H1 (cell line): ENCODE data around the gene OPN1SW. TPM values are rescaled to one million over a fixed set of nuclear protein-coding genes. Genes with fewer than 3 reads are reported as not detected.

Experiments
- CTCF ChIA-PET: fragments of 300-600 bp; sonication (Branson Sonifier 250); formaldehyde crosslinking; loops from one replicate; lab custom pipeline; 2021; ENCODE audit not compliant: partially characterized antibody; lab: Charles Lee
- POLR2A ChIA-PET: fragments of 300-600 bp; sonication (Branson Sonifier 250); formaldehyde crosslinking; loops from one replicate; lab custom pipeline; 2021; ENCODE audit warnings: inconsistent platforms; ENCODE audit not compliant: partially characterized antibody; lab: Charles Lee
- DNase-seq, 2 experiments: peaks; one replicate each; pipeline versions ENCODE4 v3.0.0 to v3.0.0-alpha.2; 2010 to 2022; ENCODE audit warnings: low spot score in 2 of 2, low read depth in 1 of 2, mixed read lengths in 1 of 2
- FAIRE-seq: peaks from 2 replicates; lab custom pipeline; 2011; peaks lifted over from hg19 to GRCh38; lab: Jason Lieb, UNC
- H2AFZ ChIP-seq: 2 replicates; pipeline ENCODE4 v1.8.1; 2012; ENCODE audit warnings: low read length, inconsistent platforms
- H2AK5ac ChIP-seq: 2 replicates; pipeline ENCODE4 v1.6.1; 2013; ENCODE audit warnings: low read depth, low read length
- H2BK120ac ChIP-seq: replicated peaks from 2 replicates; pipeline ENCODE3; 2013; ENCODE audit warnings: low read depth, low read length, inconsistent platforms
- H2BK12ac ChIP-seq: 2 replicates; pipeline ENCODE4 v1.6.1; 2013; ENCODE audit warnings: low read depth, low read length
- H2BK15ac ChIP-seq: 2 replicates; pipeline ENCODE4 v1.6.1; 2013; ENCODE audit warnings: low read length
- H2BK20ac ChIP-seq: 2 replicates; pipeline ENCODE4 v1.6.1; 2013; ENCODE audit warnings: low read length
- H2BK5ac ChIP-seq: 2 replicates; pipeline ENCODE4 v1.6.1; 2013; ENCODE audit warnings: low read depth, low read length
- H3K14ac ChIP-seq: 2 replicates; pipeline ENCODE4 v1.6.1; 2013; ENCODE audit warnings: inconsistent platforms; ENCODE audit not compliant: insufficient read length
- H3K18ac ChIP-seq: 2 replicates; pipeline ENCODE4 v1.6.1; 2013; ENCODE audit warnings: low read length; ENCODE audit errors: extremely low read depth
- H3K23ac ChIP-seq: 2 replicates; pipeline ENCODE4 v1.6.1; 2013; ENCODE audit warnings: inconsistent platforms; ENCODE audit not compliant: insufficient read length
- H3K23me2 ChIP-seq: 2 replicates; pipeline ENCODE4 v1.6.1; 2013; ENCODE audit warnings: low read depth, low read length
- H3K27ac ChIP-seq: 2 replicates; pipeline ENCODE4 v1.6.1; 2011; ENCODE audit warnings: low read depth, low read length, inconsistent platforms
- H3K27me3 ChIP-seq, 4 experiments: replicated peaks in 1 of 4; 1 replicate in 1 of 4; 2 replicates in 3 of 4; pipeline versions ENCODE4 v1.6.1 to v1.8.1; 2011 to 2013; ENCODE audit warnings: low read length in 3 of 4, mild to moderate bottlenecking in 3 of 4, inconsistent platforms in 2 of 4, mixed read lengths in 2 of 4, moderate library complexity in 1 of 4; ENCODE audit not compliant: control insufficient read depth in 3 of 4, insufficient read depth in 3 of 4; ENCODE audit errors: extremely low read depth in 1 of 4
- H3K36me3 ChIP-seq, 4 experiments: 2 replicates each; pipeline versions ENCODE4 v1.6.1 to v1.8.1; 2011 to 2013; ENCODE audit warnings: mild to moderate bottlenecking in 4 of 4, low read length in 3 of 4, moderate library complexity in 2 of 4, control low read depth in 1 of 4, inconsistent platforms in 1 of 4; ENCODE audit not compliant: insufficient read depth in 4 of 4, control insufficient read depth in 2 of 4
- H3K4ac ChIP-seq: replicated peaks from 2 replicates; pipeline ENCODE3; 2013; ENCODE audit warnings: low read length, low read depth, mixed read lengths, inconsistent platforms; ENCODE audit not compliant: insufficient read length
- H3K4me1 ChIP-seq, 4 experiments: replicated peaks in 1 of 4; 1 replicate in 1 of 4; 2 replicates in 3 of 4; pipeline versions ENCODE4 v1.6.1 to v1.8.1; 2011 to 2013; ENCODE audit warnings: low read length in 3 of 4, inconsistent platforms in 2 of 4, mixed read lengths in 1 of 4; ENCODE audit not compliant: insufficient read depth in 4 of 4, control insufficient read depth in 3 of 4
- H3K4me2 ChIP-seq, 2 experiments: 2 replicates each; pipeline versions ENCODE4 v1.6.1 to v1.8.1; 2011 to 2013; ENCODE audit warnings: low read depth in 2 of 2, low read length in 2 of 2, control low read depth in 1 of 2, inconsistent platforms in 1 of 2, mild to moderate bottlenecking in 1 of 2; ENCODE audit not compliant: insufficient read depth in 1 of 2
- H3K4me3 ChIP-seq, 4 experiments: fragments of 200-600, 300-600 bp in 1 of 4; sonication (generic), shearing (Covaris generic), sonication (Bioruptor Twin) in 1 of 4; 2 replicates each; pipeline versions ENCODE4 v1.5.1 to v1.8.1; 2011 to 2016; ENCODE audit warnings: low read length in 4 of 4, low read depth in 3 of 4, control low read depth in 2 of 4, inconsistent platforms in 2 of 4, mild to moderate bottlenecking in 2 of 4, mixed read lengths in 1 of 4, moderate library complexity in 1 of 4; ENCODE audit not compliant: insufficient read depth in 2 of 4; ENCODE audit errors: extremely low read depth in 1 of 4
- H3K56ac ChIP-seq: replicated peaks from 2 replicates; pipeline ENCODE3; 2013; ENCODE audit warnings: low read depth, mild to moderate bottlenecking, mixed read lengths, low read length, inconsistent platforms; ENCODE audit not compliant: insufficient read length
- H3K79me1 ChIP-seq: 2 replicates; pipeline ENCODE4 v1.6.1; 2013; ENCODE audit warnings: low read depth, low read length, control low read depth
- H3K79me2 ChIP-seq, 2 experiments: 2 replicates each; pipeline versions ENCODE4 v1.6.1 to v1.8.1; 2012 to 2013; ENCODE audit warnings: low read length in 2 of 2, mild to moderate bottlenecking in 2 of 2, inconsistent platforms in 1 of 2; ENCODE audit not compliant: insufficient read depth in 2 of 2, control insufficient read depth in 1 of 2
- H3K9ac ChIP-seq, 4 experiments: replicated peaks in 1 of 4; 1 replicate in 1 of 4; 2 replicates in 3 of 4; pipeline versions ENCODE4 v1.6.1 to v1.8.1; 2011 to 2013; ENCODE audit warnings: low read depth in 3 of 4, low read length in 3 of 4, control low read depth in 2 of 4, mild to moderate bottlenecking in 2 of 4, moderate library complexity in 2 of 4, inconsistent platforms in 1 of 4; ENCODE audit errors: extremely low read depth in 1 of 4
- H3K9me3 ChIP-seq, 2 experiments: 2 replicates each; pipeline versions ENCODE4 v1.6.1 to v1.8.1; 2012 to 2013; ENCODE audit warnings: mild to moderate bottlenecking in 2 of 2, moderate library complexity in 2 of 2, control low read depth in 1 of 2, inconsistent platforms in 1 of 2, low read depth in 1 of 2, low read length in 1 of 2, mixed read lengths in 1 of 2; ENCODE audit not compliant: insufficient read depth in 2 of 2
- H4K20me1 ChIP-seq, 2 experiments: replicated peaks in 1 of 2; 2 replicates each; pipeline versions ENCODE3 to v1.8.1; 2011 to 2013; ENCODE audit warnings: inconsistent platforms in 2 of 2, low read length in 2 of 2, mild to moderate bottlenecking in 1 of 2; ENCODE audit not compliant: insufficient read depth in 2 of 2, control insufficient read depth in 1 of 2
- H4K5ac ChIP-seq: 2 replicates; pipeline ENCODE4 v1.6.1; 2013; ENCODE audit warnings: low read length, low read depth, mixed read lengths, inconsistent platforms; ENCODE audit not compliant: insufficient read length
- H4K8ac ChIP-seq: 2 replicates; pipeline ENCODE4 v1.8.0; 2013; ENCODE audit warnings: mild to moderate bottlenecking, moderate library complexity, low read length, inconsistent platforms; ENCODE audit not compliant: insufficient read depth; ENCODE audit errors: extremely low read depth
- H4K91ac ChIP-seq: replicated peaks from 2 replicates; pipeline ENCODE3; 2013; ENCODE audit warnings: low read length, mixed read lengths, inconsistent platforms; ENCODE audit not compliant: insufficient read length
- CEBPB ChIP-seq: IDR thresholded peaks from 2 replicates; pipeline ENCODE4 v1.6.1; 2012; ENCODE audit warnings: low read depth, low read length
- JUND ChIP-seq: IDR thresholded peaks from 2 replicates; pipeline ENCODE4 v1.6.1; 2011; ENCODE audit warnings: mild to moderate bottlenecking, improper control_type of control experiment, low read length
- SP2 ChIP-seq: IDR thresholded peaks from 2 replicates; pipeline ENCODE4 v1.6.1; 2012; ENCODE audit warnings: mild to moderate bottlenecking, low read length, inconsistent platforms
- ZNF274 ChIP-seq: IDR thresholded peaks from 2 replicates; pipeline ENCODE4 v1.7.0; 2012; ENCODE audit warnings: low read length, borderline replicate concordance; ENCODE audit errors: extremely low read depth
- WGBS, 2 experiments: shearing (Covaris generic) in 1 of 2; methylation state at CpG; one replicate each; pipeline versions ENCODE4 v1.1.6 to v1.1.7; 2013 to 2015; ENCODE audit warnings: low lambda C conversion rate in 2 of 2, mixed read lengths in 2 of 2, inconsistent platforms in 1 of 2, low coverage in 1 of 2, missing lambda C conversion rate in 1 of 2; ENCODE audit not compliant: insufficient replicate concordance in 2 of 2, insufficient coverage in 1 of 2, insufficient read length in 1 of 2; ENCODE audit errors: extremely low coverage in 1 of 2, missing lambda C conversion rate in 1 of 2; 5-methylcytosine and 5-hydroxymethylcytosine counted together
- polyA plus RNA-seq, 7 experiments: library from polyadenylated mRNA; depleted of rRNA in 3 of 7; stranded (reverse) in 5 of 7; unstranded in 2 of 7; fragments of >200 nt in 5 of 7; fragments of 200-250 nt in 2 of 7; gene quantifications; 1 replicate in 5 of 7; 2 replicates in 1 of 7; 4 replicates in 1 of 7; pipeline versions ENCODE4 v1.2.1 to v1.2.3, GENCODE V29; 2011 to 2013; ENCODE audit warnings: missing spikeins in 2 of 7, mixed read lengths in 2 of 7
- total RNA-seq: library from RNA; stranded (reverse); fragmentation: NEBNext Ultra II Directional; extraction: Animal tissue kit (Norgen Biotek cat#: 25700); gene quantifications from 2 replicates; pipeline ENCODE4 v1.2.1, GENCODE V29; 2021

The OPN1SW gene
- total and polyA plus RNA-seq, 2 of the 8 experiments (the other 6 are each of a cell fraction or from before 2014, with no cell fraction given) = not detected

DNA sequence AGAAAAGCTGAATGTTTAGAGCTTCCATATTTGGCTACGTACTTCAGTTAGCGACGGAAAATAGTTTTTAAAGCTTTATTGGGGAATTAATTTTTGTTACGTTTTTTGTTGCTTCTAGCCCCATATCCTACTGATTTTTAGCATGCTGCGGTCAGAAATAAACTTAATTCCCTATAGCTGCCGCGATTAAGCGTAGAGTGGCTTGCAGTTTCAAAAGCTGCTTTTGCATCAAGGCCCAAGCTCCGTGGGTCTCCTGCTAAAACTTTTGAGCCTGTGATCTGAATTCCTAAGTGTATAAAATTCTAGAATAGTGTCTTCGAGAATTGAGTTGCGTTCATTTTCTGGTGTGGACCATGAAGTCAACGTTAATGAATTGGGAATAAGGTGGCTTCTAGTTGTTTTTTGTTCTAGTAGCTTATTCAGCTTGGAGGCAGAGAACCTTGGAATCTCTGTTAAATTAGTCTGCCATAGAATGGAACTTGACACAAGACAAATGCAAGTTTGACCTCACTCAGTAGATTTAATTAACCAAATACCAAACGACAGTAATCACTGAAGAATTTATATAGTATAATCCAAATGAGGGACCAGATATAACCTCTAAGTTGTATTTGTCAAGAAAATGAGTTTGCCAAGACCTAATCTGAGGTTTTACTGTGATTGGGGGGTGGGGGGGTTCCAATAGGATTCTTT lies 35.5 kb downstream of the OPN1SW start:
- Histone ChIP-seq H3K18ac (no peak overlapping the region), H2BK20ac (no peak overlapping the region), H3K9ac (peak overlapping the region; percentile 78 to 93 (median 90)), H3K36me3 (no peaks in the 10 kb centered on the region; a peak in 2 of 8 replicates), H3K27me3 (peaks cover 0 to 1% (median 0%) of the 10 kb centered on the region in 4 experiments; a peak in 2 of 7 replicates), H3K23ac (no peak overlapping the region), H2AFZ (no peak overlapping the region), H3K14ac (no peak overlapping the region), H2BK5ac (no peak overlapping the region; the same call in 1 of the 2 replicates), H2BK120ac (no peak overlapping the region), H3K56ac (no peak overlapping the region), H3K79me2 (peaks cover 44 to 60% of the 10 kb centered on the region in 2 experiments), H3K27ac (peak overlapping the region; percentile 74; the same call in 1 of the 2 replicates), H4K8ac (no peak overlapping the region), H3K9me3 (no peaks in the 10 kb centered on the region), H3K4ac (no peak overlapping the region), H3K79me1 (no peaks in the 10 kb centered on the region; the same call in 1 of the 2 replicates), H2BK12ac (no peak overlapping the region), H3K4me1 (peaks cover 0 to 5% (median 2%) of the 10 kb centered on the region in 4 experiments; a peak in 3 of 7 replicates), H2AK5ac (no peak overlapping the region), H3K4me2 (peak overlapping the region; percentile 77 to 83), H4K5ac (no peak overlapping the region), H2BK15ac (no peak overlapping the region), H4K20me1 (peaks cover 15 to 26% of the 10 kb centered on the region in 2 experiments), H4K91ac (no peak overlapping the region), H3K4me3 (peak overlapping the region; percentile 87 to 96 (median 93)), H3K23me2 (peaks cover 7% of the 10 kb centered on the region)
- ChIA-PET CTCF (interaction anchor here (1.8 kb wide), 1 partner anchor 43 kb away, joined by 7 read pairs; no protein-coding TSS in a partner anchor), POLR2A (interaction anchor here (0.6 to 2.8 kb wide), 14 partner anchors 9 to 91 kb away, joined by 3 to 11 read pairs (median 4); no protein-coding TSS in a partner anchor)
- FAIRE-seq (no peak), DNase-seq (no peak)
- TF ChIP-seq SP2 (no peak), CEBPB (no peak), ZNF274 (no peak), JUND (no peak)
- WGBS, 2 experiments = 21% methylated on average over 13 of the region's 13 CpGs; no CpG with 5 or more reads in 1 of the 2 experiments
